CD4-positive, alpha-beta T cell (primary cell): Measurements from ENCODE around the gene DIS3L2. TPM values are rescaled to one million over a fixed set of nuclear protein-coding genes. Genes with fewer than 3 reads are reported as not detected.

ENCODE experiments used
- ATAC-seq: fragments of 200-7000 bp; cut with Tn5 transposase; one replicate; pipeline ENCODE4 v1.10.0; 2022; ENCODE audit warnings: mild to moderate bottlenecking; ENCODE audit not compliant: poor library complexity
- CTCF ChIA-PET: fragments of 350-600 bp; sonication (Branson Sonifier 250); formaldehyde crosslinking; loops from one replicate; lab custom pipeline; 2021; ENCODE audit warnings: antibody characterized with exemption, inconsistent platforms; lab: Charles Lee
- POLR2A ChIA-PET: fragments of 350-600 bp; sonication (Branson Sonifier 250); formaldehyde crosslinking; loops from one replicate; lab custom pipeline; 2021; ENCODE audit warnings: antibody characterized with exemption, inconsistent platforms; lab: Charles Lee
- DNase-seq, 14 experiments: peaks; one replicate each; pipeline ENCODE4 v3.0.0-alpha.2; 2013 to 2020; ENCODE audit warnings: mixed read lengths in 2 of 14
- H3K27ac ChIP-seq, 2 donors: one replicate each; pipeline versions ENCODE4 v1.5.1 to v1.7.0; 2013; ENCODE audit warnings: low read length in 2 of 2, low read depth in 1 of 2, mild to moderate bottlenecking in 1 of 2
- H3K27me3 ChIP-seq, 2 experiments: 1 replicate in 1 of 2; 2 replicates in 1 of 2; pipeline versions ENCODE4 v1.6.1 to v1.7.0; 2013; ENCODE audit warnings: low read length in 2 of 2, control low read depth in 1 of 2, mild to moderate bottlenecking in 1 of 2, moderate library complexity in 1 of 2; ENCODE audit not compliant: insufficient read depth in 2 of 2, control insufficient read depth in 1 of 2
- H3K36me3 ChIP-seq: one replicate; pipeline ENCODE4 v1.6.1; 2013; ENCODE audit warnings: low read length, control low read depth; ENCODE audit not compliant: insufficient read depth
- H3K4me1 ChIP-seq: one replicate; pipeline ENCODE4 v1.6.1; 2013; ENCODE audit warnings: low read length, control low read depth; ENCODE audit not compliant: insufficient read depth
- H3K4me3 ChIP-seq: one replicate; pipeline ENCODE4 v1.5.1; 2013; ENCODE audit warnings: mild to moderate bottlenecking, low read length, moderate library complexity
- H3K9me3 ChIP-seq, 2 experiments: 1 replicate in 1 of 2; 2 replicates in 1 of 2; pipeline versions ENCODE4 v1.6.1 to v1.7.0; 2013; ENCODE audit warnings: low read length in 2 of 2, mild to moderate bottlenecking in 2 of 2, control low read depth in 1 of 2, moderate library complexity in 1 of 2; ENCODE audit not compliant: control insufficient read depth in 1 of 2, insufficient read depth in 1 of 2
- H3K27ac Mint-ChIP-seq: one replicate; pipeline ENCODE4 v1.8.0; 2020; ENCODE audit warnings: mixed read lengths
- H3K27me3 Mint-ChIP-seq: one replicate; pipeline ENCODE4 v1.8.0; 2021; ENCODE audit warnings: mixed read lengths
- H3K36me3 Mint-ChIP-seq: one replicate; pipeline ENCODE4 v1.8.0; 2021; ENCODE audit warnings: low read depth, mixed read lengths
- H3K4me1 Mint-ChIP-seq: one replicate; pipeline ENCODE4 v1.8.0; 2021; ENCODE audit warnings: low read depth, mixed read lengths
- H3K4me3 Mint-ChIP-seq: one replicate; pipeline ENCODE4 v1.8.0; 2020; ENCODE audit warnings: mild to moderate bottlenecking, mixed read lengths
- H3K9me3 Mint-ChIP-seq: one replicate; pipeline ENCODE4 v1.8.0; 2020; ENCODE audit warnings: mixed read lengths
- CTCF ChIP-seq: fragments of 200-600 bp; IDR thresholded peaks from one replicate; pipeline ENCODE4 v1.8.0; 2022; ENCODE audit warnings: antibody characterized with exemption, mild to moderate bottlenecking
- intact Hi-C, 2 experiments: fragments of 100-400 bp; cut with DNase I in 1 of 2; cut with micrococcal nuclease in 1 of 2; formaldehyde crosslinking; loops; one replicate each; pipeline versions ENCODE4 v1.15.1 to v1.9.0; 2023 to 2025; cut with DNase I, micrococcal nuclease
- total RNA-seq, 174 experiments: library from RNA in 2 of 174; stranded (reverse) in 2 of 174; gene quantifications; one replicate each; pipeline ENCODE4 v1.2.3 and lab custom pipeline; 2021 to 2026

The DIS3L2 gene
- total RNA-seq, 2 experiments from 2014 or later: 59.8 to 62.9 TPM

GRCh38 chr2:232265329-232265728 is 303.8 kb downstream of the DIS3L2 start:
- H3K36me3 Mint-ChIP-seq: peaks cover 71% of the 10 kb centered on the region
- H3K27me3 Mint-ChIP-seq: no peaks in the 10 kb centered on the region
- no peaks in the 10 kb centered on the region for H3K4me1 Mint-ChIP-seq
- Histone ChIP-seq H3K27ac (no peak overlapping the region), H3K9me3 (no peaks in the 10 kb centered on the region), H3K27me3 (no peaks in the 10 kb centered on the region), H3K36me3 (peaks cover 48% of the 10 kb centered on the region), H3K4me1 (no peaks in the 10 kb centered on the region), H3K4me3 (no peak overlapping the region)
- DNase-seq (no peak), ATAC-seq (no peak)
- no peak for TF ChIP-seq CTCF
- no peak overlapping the region for H3K27ac Mint-ChIP-seq
- ChIA-PET POLR2A (no interaction called here), CTCF (no interaction called here)
- no peaks in the 10 kb centered on the region for H3K9me3 Mint-ChIP-seq
- H3K4me3 Mint-ChIP-seq: no peak overlapping the region
- intact Hi-C loops: no loop called here

GRCh38 chr2:232268636-232269165 is 307.2 kb downstream of the DIS3L2 start:
- no peak overlapping the region for H3K27ac ChIP-seq
- no peak overlapping the region for H3K4me3 ChIP-seq
- peaks cover 52% of the 10 kb centered on the region for H3K36me3 Mint-ChIP-seq
- no peaks in the 10 kb centered on the region for H3K27me3 ChIP-seq
- POLR2A ChIA-PET: no interaction called here
- no peak for ATAC-seq
- no peaks in the 10 kb centered on the region for H3K9me3 ChIP-seq
- no peaks in the 10 kb centered on the region for H3K27me3 Mint-ChIP-seq
- CTCF ChIA-PET: interaction anchor here (0.9 kb wide), 1 partner anchor 10 kb away, joined by 3 read pairs; no protein-coding TSS in a partner anchor
- no peaks in the 10 kb centered on the region for H3K9me3 Mint-ChIP-seq
- no peaks in the 10 kb centered on the region for H3K4me1 Mint-ChIP-seq
- no peak overlapping the region for H3K27ac Mint-ChIP-seq
- intact Hi-C loops: no loop called here
- H3K4me1 ChIP-seq: no peaks in the 10 kb centered on the region
- no peak for TF ChIP-seq CTCF
- no peak for DNase-seq
- no peak overlapping the region for H3K4me3 Mint-ChIP-seq
- H3K36me3 ChIP-seq: peaks cover 26% of the 10 kb centered on the region

GRCh38 chr2:232269867-232270266 is 308.4 kb downstream of the DIS3L2 start:
- H3K36me3 Mint-ChIP-seq: peaks cover 47% of the 10 kb centered on the region
- intact Hi-C loops: loop anchor here in 1 of 2 experiments (10.0 kb wide), 1 partner anchor 55 kb away; no protein-coding TSS in a partner anchor
- no peak for ATAC-seq
- no peaks in the 10 kb centered on the region for H3K9me3 Mint-ChIP-seq
- CTCF ChIA-PET: no interaction called here
- no peak for TF ChIP-seq CTCF
- H3K4me3 ChIP-seq: no peak overlapping the region
- no peak overlapping the region for H3K4me3 Mint-ChIP-seq
- no peaks in the 10 kb centered on the region for H3K4me1 ChIP-seq
- POLR2A ChIA-PET: no interaction called here
- H3K27ac Mint-ChIP-seq: no peak overlapping the region
- H3K9me3 ChIP-seq: no peaks in the 10 kb centered on the region
- no peak for DNase-seq
- H3K27ac ChIP-seq: no peak overlapping the region
- no peaks in the 10 kb centered on the region for H3K27me3 ChIP-seq
- H3K27me3 Mint-ChIP-seq: no peaks in the 10 kb centered on the region
- no peaks in the 10 kb centered on the region for H3K4me1 Mint-ChIP-seq
- H3K36me3 ChIP-seq: peaks cover 14% of the 10 kb centered on the region
